HG02759 (cell line): ENCODE measurements around the gene SLC5A2.
A peak's percentile ranks its signal among the peaks of the same experiment; 100 is the strongest.
"Not testable (repeated sequence)": the region's sequence is repeated elsewhere in the genome, so short reads cannot be mapped to it uniquely, and the experiment has no call there.

Experiments used
- ATAC-seq: cut with Tn5 transposase; IDR thresholded peaks from one replicate; pipeline ENCODE4 v1.9.1; 2021; ENCODE audit warnings: mild to moderate bottlenecking, moderate library complexity; ENCODE audit not compliant: unreplicated experiment

SLC5A2 gene

GRCh38 chr16:31491778-31492418, 9.0 kb downstream of the SLC5A2 start:
- ATAC-seq = no peak

DNA sequence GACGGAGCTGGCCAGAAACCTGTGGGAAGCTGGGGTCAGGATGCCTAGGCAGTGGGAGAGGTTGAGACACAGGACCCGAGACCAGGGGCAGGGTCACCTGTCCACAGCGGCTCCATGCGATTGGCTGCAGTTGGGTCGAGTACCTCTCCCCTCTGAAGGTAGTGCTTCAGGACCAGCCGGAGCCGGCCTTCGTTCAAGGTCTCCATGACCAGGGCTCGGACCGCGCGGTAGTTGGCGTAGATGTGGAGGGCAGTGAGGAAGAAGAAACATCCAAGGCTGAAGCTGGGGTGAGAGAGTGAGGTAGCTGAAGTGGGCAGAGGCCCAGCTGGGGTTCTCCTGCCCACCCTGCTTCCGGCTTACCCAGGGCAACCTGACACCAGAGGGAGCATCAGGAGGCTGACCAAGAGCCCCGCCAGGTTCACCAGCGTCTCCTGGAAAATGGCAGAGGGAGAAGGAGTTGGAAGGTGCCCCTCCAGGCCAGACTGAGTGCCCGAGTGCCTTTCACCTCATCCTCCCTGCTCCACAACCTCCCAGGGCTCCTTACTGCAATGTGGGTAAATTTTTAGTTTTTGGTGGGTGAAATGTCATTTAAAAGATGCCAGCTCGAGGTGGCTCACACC, 10.7 kb downstream of the SLC5A2 start:
- no peak for ATAC-seq

- ATAC-seq = no peak
Observed at GRCh38 chr16:31496670-31497069, 13.7 kb downstream of the SLC5A2 start.

- no peak for ATAC-seq
Observed at GRCh38 chr16:31498493-31498892, 15.6 kb downstream of the SLC5A2 start.

DNA sequence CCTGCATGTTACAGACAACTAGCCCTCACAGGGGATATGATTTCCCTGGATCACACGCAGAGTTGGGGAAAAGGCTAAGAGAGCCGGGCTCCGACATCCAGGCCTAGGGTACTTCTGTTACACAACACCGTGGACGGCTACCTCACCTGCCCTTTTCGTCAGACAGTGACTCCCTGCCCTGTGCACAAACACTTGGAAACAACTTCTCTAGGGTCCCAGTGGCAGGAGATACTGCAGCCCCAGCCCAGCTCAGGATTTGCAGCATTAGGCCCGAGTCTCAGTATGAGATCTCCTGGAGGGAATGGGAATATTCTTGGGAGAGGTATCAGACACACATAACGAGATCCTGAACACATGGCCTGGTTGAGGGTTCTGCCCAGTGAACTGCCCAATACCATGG, 17.0 kb downstream of the SLC5A2 start:
- ATAC-seq = no peak

GRCh38 chr16:31501226-31501965, 18.5 kb downstream of the SLC5A2 start:
- no peak for ATAC-seq

DNA sequence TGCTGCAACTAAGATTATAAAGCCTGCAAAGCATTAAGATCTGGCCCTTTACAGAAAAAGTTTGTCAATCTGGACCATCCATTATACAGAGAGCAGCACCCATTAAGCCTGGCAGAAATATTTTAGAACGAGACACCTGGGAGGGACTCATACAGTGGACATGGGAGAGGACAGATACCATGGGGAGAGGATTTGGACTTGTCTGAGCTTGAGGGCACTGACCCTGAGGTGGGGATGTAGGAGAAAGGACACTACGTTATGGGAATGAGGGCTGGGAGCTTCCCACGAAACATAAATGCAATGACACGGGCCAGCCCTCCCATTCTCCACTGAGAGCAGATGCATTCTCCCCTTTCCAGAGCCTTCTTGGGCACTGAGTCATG, 19.0 kb downstream of the SLC5A2 start:
- no peak for ATAC-seq

DNA sequence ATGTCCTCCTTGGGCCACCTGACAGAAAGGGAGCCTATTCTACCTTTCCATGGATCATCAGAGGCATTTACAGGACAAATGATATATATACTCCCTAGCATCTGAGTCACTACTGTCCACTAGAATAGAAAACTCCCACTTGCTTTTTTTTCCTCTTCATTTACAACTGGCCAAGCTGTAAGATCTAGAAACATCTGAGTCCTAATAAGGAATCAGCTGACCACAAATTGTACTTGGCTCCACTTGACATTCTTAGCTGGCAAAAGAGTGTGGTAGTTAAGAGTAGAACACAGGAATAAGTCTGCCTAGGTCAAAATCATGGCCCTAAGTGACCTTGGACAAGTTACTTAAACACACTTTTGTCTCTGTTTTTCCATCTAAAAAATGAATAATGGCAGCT, 20.1 kb downstream of the SLC5A2 start:
- no peak for ATAC-seq

DNA sequence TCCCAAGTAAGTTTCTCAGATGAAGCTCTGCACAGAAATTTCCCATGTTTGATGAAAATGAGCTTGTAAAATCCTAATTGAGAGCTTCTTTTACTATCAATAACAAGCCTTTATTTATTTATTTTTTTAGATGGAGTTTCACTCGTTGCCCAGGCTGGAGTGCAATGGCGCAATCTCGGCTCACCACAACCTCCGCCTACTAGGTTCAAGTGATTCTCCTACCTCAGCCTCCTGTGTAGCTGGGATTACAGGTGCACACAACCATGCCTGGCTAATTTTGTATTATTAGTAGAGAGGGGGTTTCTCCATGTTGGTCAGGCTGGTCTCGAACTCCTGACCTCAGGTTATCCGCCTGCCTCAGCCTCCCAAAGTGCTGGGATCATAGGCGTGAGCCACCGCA, 20.6 kb downstream of the SLC5A2 start:
- not testable (repeated sequence) for ATAC-seq

GRCh38 chr16:31504159-31504558, 21.2 kb downstream of the SLC5A2 start:
- ATAC-seq = no peak

GRCh38 chr16:31505483-31505882, 22.6 kb downstream of the SLC5A2 start:
- peak; percentile 42 for ATAC-seq

GRCh38 chr16:31507617-31507928, 24.6 kb downstream of the SLC5A2 start:
- peak; percentile 3 for ATAC-seq

GRCh38 chr16:31507929-31508705, 25.2 kb downstream of the SLC5A2 start, which contains the start of gene RUSF1:
RUSF1 (minus strand) TSS chr16:31508391; CDS start chr16:31508373, 18 bp downstream.
- peak; percentile 93 for ATAC-seq

GRCh38 chr16:31508706-31509195, 25.8 kb downstream of the SLC5A2 start:
- no peak for ATAC-seq

DNA sequence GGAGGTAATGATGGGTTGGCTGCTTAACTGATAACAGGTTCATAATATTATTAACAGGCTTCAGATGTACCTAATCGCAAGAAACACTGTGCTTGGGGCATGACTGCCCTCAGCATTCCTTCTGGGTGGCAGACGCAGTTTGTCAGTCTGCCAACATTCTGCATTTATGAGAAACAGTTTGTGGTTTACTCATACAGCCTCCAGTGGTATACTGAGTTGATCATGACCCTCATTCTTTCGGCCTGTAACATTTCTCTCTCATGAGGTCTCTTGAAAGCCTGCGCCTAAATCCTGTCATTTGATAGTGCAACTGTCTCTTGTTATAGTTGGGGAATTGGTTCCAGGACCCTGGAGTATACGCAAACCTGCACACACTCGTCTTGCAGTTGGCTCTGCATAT, 30.2 kb downstream of the SLC5A2 start:
- ATAC-seq = no peak

GRCh38 chr16:31513884-31514283, 31.0 kb downstream of the SLC5A2 start:
- no peak for ATAC-seq

DNA sequence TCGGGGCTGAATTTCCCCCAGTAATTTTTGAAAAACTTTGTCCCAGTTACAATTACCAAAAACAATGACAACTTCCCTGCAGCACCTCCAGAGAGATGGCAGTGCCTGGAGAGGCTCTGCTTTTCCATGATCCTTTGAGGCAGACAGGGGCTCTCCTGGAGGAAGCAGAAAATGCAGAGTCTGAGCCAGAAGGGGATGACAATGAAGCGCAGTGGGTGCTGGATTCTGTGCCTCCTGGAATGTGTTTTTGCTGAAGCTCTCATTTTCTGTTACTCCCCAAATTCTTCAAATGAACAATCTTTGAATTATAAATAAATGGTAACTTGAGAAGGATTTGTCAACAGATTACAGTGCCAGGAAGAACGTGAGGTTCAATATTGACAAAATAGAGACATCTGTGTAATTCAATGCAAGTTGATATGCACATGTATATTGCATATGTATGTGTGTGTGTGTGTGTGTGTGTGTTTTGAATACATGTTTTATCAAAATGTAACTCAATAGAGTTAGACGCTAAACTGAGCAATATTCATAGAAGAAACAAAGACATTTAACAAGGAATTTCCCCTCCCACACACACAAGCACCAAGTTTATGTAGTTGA, 35.0 kb downstream of the SLC5A2 start:
- ATAC-seq = no peak

DNA sequence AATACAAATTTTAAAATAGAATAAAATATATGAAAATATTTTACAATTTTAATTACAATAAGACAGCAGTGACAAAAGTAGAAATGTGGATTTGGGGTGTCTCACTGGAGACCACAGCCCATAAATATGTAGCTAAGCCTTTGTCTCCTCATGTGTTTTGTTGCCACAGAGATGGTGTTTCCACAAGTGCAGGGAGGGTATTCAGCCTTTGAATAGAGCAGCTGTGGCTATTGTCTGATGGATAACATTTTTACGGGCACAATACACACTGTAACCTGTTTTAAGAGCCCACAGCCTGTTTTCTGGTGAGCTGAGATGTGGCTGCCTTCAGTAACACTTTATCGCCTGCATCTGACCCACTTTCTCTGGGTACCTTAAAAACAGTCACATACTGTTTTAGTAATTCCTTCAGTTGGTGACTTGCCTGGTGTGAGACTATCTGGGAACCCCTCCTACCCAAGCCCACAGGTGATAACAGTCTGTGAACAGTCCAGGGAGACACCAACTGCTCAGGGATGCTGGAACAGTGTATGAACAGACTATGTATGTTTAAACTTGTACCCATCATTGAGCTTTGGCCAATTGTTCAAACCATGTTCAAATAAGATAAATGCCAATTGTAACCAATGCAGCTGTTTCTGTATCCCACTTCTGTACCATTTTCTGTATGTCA, 37.0 kb downstream of the SLC5A2 start:
- ATAC-seq = no peak

- ATAC-seq = no peak
Observed at GRCh38 chr16:31521368-31521767, 38.4 kb downstream of the SLC5A2 start.

- ATAC-seq = no peak
Observed at GRCh38 chr16:31522071-31522470, 39.1 kb downstream of the SLC5A2 start.
